Stomach (tissue), 4 donors: ENCODE data around the gene FXYD4.

Experiments
- CTCF ChIP-seq, 7 experiments: fragments of 450-650 bp in 4 of 7; fragments of 200-600 bp in 3 of 7; sonication (generic) in 3 of 7; IDR thresholded peaks; one replicate each; pipeline ENCODE4 v1.5.1; 2016 to 2019; ENCODE audit warnings: antibody characterized with exemption in 7 of 7, control low read depth in 2 of 7, mild to moderate bottlenecking in 1 of 7
- EP300 ChIP-seq: sonication (generic); formaldehyde crosslinking; IDR thresholded peaks from one replicate; pipeline ENCODE4 v1.6.1; 2017; ENCODE audit warnings: antibody characterized with exemption
- POLR2A ChIP-seq, 4 donors: fragments of 450-650 bp; IDR thresholded peaks; one replicate each; pipeline ENCODE4 v1.6.1; 2016; ENCODE audit warnings: antibody characterized with exemption in 4 of 4, control low read depth in 2 of 4, mild to moderate bottlenecking in 1 of 4, moderate library complexity in 1 of 4
- POLR2AphosphoS5 ChIP-seq, 3 donors: sonication (generic); formaldehyde crosslinking; IDR thresholded peaks; one replicate each; pipeline ENCODE4 v1.6.1; 2016; ENCODE audit warnings: antibody characterized with exemption in 3 of 3

GRCh38 chr10:43424416-43424815, 53.0 kb downstream of the FXYD4 start:
- TF ChIP-seq POLR2AphosphoS5 (IDR thresholded peaks at IDR 0.05) (no peak), CTCF (IDR thresholded peaks at IDR 0.05) (no peak), EP300 (no peak), POLR2A (IDR thresholded peaks at IDR 0.05) (no peak)
